HepG2 (cell line): ENCODE measurements around the gene IRF3. TPM values are rescaled to one million over a fixed set of nuclear protein-coding genes. Genes with fewer than 3 reads are reported as not detected.

Source experiments
- ARHGAP35 ChIP-seq: sonication (generic); formaldehyde crosslinking; IDR thresholded peaks from 2 replicates; pipeline ENCODE4 v1.9.0; 2022; ENCODE audit warnings: mild to moderate bottlenecking, inconsistent platforms, moderate library complexity, missing genetic modification reagents, borderline replicate concordance
- CBX2 ChIP-seq, 2 experiments: fragments of 200-600 bp in 1 of 2; sonication (generic); formaldehyde crosslinking in 1 of 2; IDR thresholded peaks; 2 replicates each; pipeline versions ENCODE4 v1.7.0 to v1.8.1; 2018 to 2022; ENCODE audit warnings: low read depth in 2 of 2, low read length in 1 of 2, mild to moderate bottlenecking in 1 of 2, missing genetic modification reagents in 1 of 2
- IKZF5 ChIP-seq: IDR thresholded peaks from 2 replicates; pipeline ENCODE4 v1.6.1; 2018; ENCODE audit warnings: missing genetic modification reagents, mild to moderate bottlenecking, missing compliant biosample characterization
- MAX ChIP-seq: IDR thresholded peaks from 2 replicates; pipeline ENCODE4 v1.6.1; 2012; ENCODE audit warnings: inconsistent platforms
- SPEN ChIP-seq: sonication (generic); formaldehyde crosslinking; IDR thresholded peaks from 2 replicates; pipeline ENCODE4 v1.5.1; 2020; ENCODE audit warnings: low read depth, mild to moderate bottlenecking, missing genetic modification reagents
- ZBTB14 ChIP-seq: sonication (generic); formaldehyde crosslinking; IDR thresholded peaks from 2 replicates; pipeline ENCODE4 v1.4.0; 2020; ENCODE audit warnings: missing genetic modification reagents
- ZBTB4 ChIP-seq: sonication (generic); formaldehyde crosslinking; IDR thresholded peaks from 2 replicates; pipeline ENCODE4 v1.4.0; 2020; ENCODE audit warnings: missing genetic modification reagents, mild to moderate bottlenecking, borderline replicate concordance
- ZMAT3 ChIP-seq: sonication (generic); formaldehyde crosslinking; conservative IDR thresholded peaks from 2 replicates; pipeline ENCODE4 v1.7.0; 2021; ENCODE audit warnings: missing genetic modification reagents
- ZNF138 ChIP-seq: sonication (generic); formaldehyde crosslinking; IDR thresholded peaks from 2 replicates; pipeline ENCODE4 v1.5.0; 2020; ENCODE audit warnings: mild to moderate bottlenecking, low read depth, missing genetic modification reagents
- ZNF407 ChIP-seq: sonication (generic); formaldehyde crosslinking; IDR thresholded peaks from one replicate; pipeline ENCODE4 v1.5.1; 2020; ENCODE audit warnings: mild to moderate bottlenecking, missing genetic modification reagents; ENCODE audit errors: not compliant biosample characterization
- ZNF546 ChIP-seq: sonication (generic); formaldehyde crosslinking; conservative IDR thresholded peaks from 2 replicates; pipeline ENCODE4 v1.8.1; 2023; ENCODE audit warnings: mild to moderate bottlenecking, missing genetic modification reagents
- ZNF83 ChIP-seq: sonication (generic); formaldehyde crosslinking; IDR thresholded peaks from 2 replicates; pipeline ENCODE4 v1.4.0; 2020; ENCODE audit warnings: missing genetic modification reagents, mild to moderate bottlenecking, borderline replicate concordance
- polyA plus RNA-seq, 8 experiments: library from polyadenylated mRNA; depleted of rRNA in 3 of 8; stranded (reverse) in 7 of 8; unstranded in 1 of 8; fragments of >200 nt; fragmentation: Illumina TruSeq in 4 of 8; extraction: Trizol in 4 of 8; gene quantifications; 2 replicates each; pipeline versions ENCODE4 v1.2.1 to v1.2.3, GENCODE V29; 2011 to 2016; ENCODE audit warnings: low read depth in 4 of 8, missing spikeins in 1 of 8, mixed read lengths in 1 of 8; ENCODE audit not compliant: insufficient read depth in 1 of 8
- total RNA-seq, 5 experiments: library from RNA; depleted of rRNA; stranded (reverse); fragments of >200 nt; fragmentation: Illumina TruSeq; extraction: Trizol; gene quantifications; 2 replicates each; pipeline ENCODE4 v1.2.3, GENCODE V29; 2016; ENCODE audit warnings: low read depth in 1 of 5

The IRF3 gene
- total and polyA plus RNA-seq, 2 of the 13 experiments (the other 11 are each of a cell fraction or from before 2014, with no cell fraction given) = 61.9 to 65.5 TPM

GRCh38 chr19:49672131-49672919 lies 6.7 kb upstream of the IRF3 start (continued):
- TF ChIP-seq ZNF407 (CRISPR knock-in tag) (peak; percentile 75), ZBTB14 (CRISPR knock-in tag) (no peak), ARHGAP35 (CRISPR knock-in tag) (0 out of 2 replicates have a peak, but pooled peaks have one; percentile 34), ZNF546 (CRISPR knock-in tag) (no peak), IKZF5 (CRISPR knock-in tag) (peak; percentile 87; the same call in 1 of the 2 replicates), SPEN (CRISPR knock-in tag) (peak; percentile 62; the same call in 1 of the 2 replicates), CBX2 (IDR thresholded peaks at IDR 0.05; ENCODE audit: low read depth, low read length) (no peak), CBX2 (CRISPR knock-in tag; IDR thresholded peaks at IDR 0.05; ENCODE audit: low read depth) (no peak), ZBTB4 (peak; percentile 75; the same call in 1 of the 2 replicates), ZNF83 (CRISPR knock-in tag) (no peak), ZNF138 (CRISPR knock-in tag) (no peak), MAX (peak; percentile 52; the same call in 1 of the 2 replicates), ZMAT3 (CRISPR knock-in tag) (0 out of 2 replicates have a peak, but pooled peaks have one; percentile 19)
